ENCODE results near the gene FXR2. TPM values are rescaled to one million over a fixed set of nuclear protein-coding genes. Genes with fewer than 3 reads are reported as not detected.

FXR2 gene
- total RNA-seq, 4 donors from 2014 or later = 11.7 to 25.4 (median 22.4) TPM

GRCh38 chr17:7570351-7570750, 44.3 kb downstream of the FXR2 start:
- no peak for DNase-seq
- in situ Hi-C loops (cut with MboI; ENCODE audit: low pct_ligation_motif_present in 1 of 4, low pct_unique_long_range_greater_than_20kb in 1 of 4, low sequenced_read_pairs in 3 of 4) = no loop called here
- Histone ChIP-seq H3K9me3 (no peaks in the 10 kb centered on the region), H3K27me3 (no peaks in the 10 kb centered on the region), H3K4me1 (peaks cover 11 to 31% (median 18%) of the 10 kb centered on the region in 4 donors), H3K27ac (no peak overlapping the region), H3K4me3 (no peak overlapping the region), H3K36me3 (peaks cover 0 to 48% (median 9%) of the 10 kb centered on the region in 4 donors)
- intact Hi-C loops (cut with DNase I; ENCODE audit: low total_unique reads) = no loop called here
- TF ChIP-seq POLR2AphosphoS5 (IDR thresholded peaks at IDR 0.05) = no peak
- TF ChIP-seq POLR2A (IDR thresholded peaks at IDR 0.05) = no peak
- no peak for TF ChIP-seq CTCF (IDR thresholded peaks at IDR 0.05)
- no peak for TF ChIP-seq EP300 (IDR thresholded peaks at IDR 0.05; ENCODE audit: low read depth)
- 95% methylated on average over 6 to 10 of the region's 10 CpGs for whole genome bisulfite sequencing, 2 donors (ENCODE audit: low coverage in 1 of 2)

GRCh38 chr17:7569571-7569970, 45.1 kb downstream of the FXR2 start:
- no peak for DNase-seq
- peaks cover 0 to 47% (median 7%) of the 10 kb centered on the region in 4 donors for H3K36me3 ChIP-seq
- TF ChIP-seq EP300 (IDR thresholded peaks at IDR 0.05; ENCODE audit: low read depth) (no peak), POLR2A (IDR thresholded peaks at IDR 0.05) (no peak), CTCF (IDR thresholded peaks at IDR 0.05) (no peak), POLR2AphosphoS5 (IDR thresholded peaks at IDR 0.05) (no peak)
- no peaks in the 10 kb centered on the region for H3K9me3 ChIP-seq
- no peak overlapping the region for H3K4me3 ChIP-seq
- H3K4me1 ChIP-seq = peaks cover 5 to 23% (median 11%) of the 10 kb centered on the region in 4 donors
- intact Hi-C loops (cut with DNase I; ENCODE audit: low total_unique reads) (no loop called here), in situ Hi-C loops (cut with MboI; ENCODE audit: low pct_ligation_motif_present in 1 of 4, low pct_unique_long_range_greater_than_20kb in 1 of 4, low sequenced_read_pairs in 3 of 4) (no loop called here)
- H3K27me3 ChIP-seq = no peaks in the 10 kb centered on the region
- no peak overlapping the region for H3K27ac ChIP-seq
- WGBS, 2 donors (ENCODE audit: low coverage in 1 of 2) = 76 to 77% methylated on average over 5 of the region's 5 CpGs

GRCh38 chr17:7563115-7563869, 51.4 kb downstream of the FXR2 start:
- intact Hi-C loops (cut with DNase I; ENCODE audit: low total_unique reads) (no loop called here), in situ Hi-C loops (cut with MboI; ENCODE audit: low pct_ligation_motif_present in 1 of 4, low pct_unique_long_range_greater_than_20kb in 1 of 4, low sequenced_read_pairs in 3 of 4) (no loop called here)
- Histone ChIP-seq H3K4me3 (peak overlapping the region in 1 of 4 donors; percentile 98), H3K27me3 (no peaks in the 10 kb centered on the region), H3K9me3 (no peaks in the 10 kb centered on the region), H3K36me3 (peaks cover 0 to 26% (median 13%) of the 10 kb centered on the region in 4 donors), H3K4me1 (peaks cover 36 to 49% (median 47%) of the 10 kb centered on the region in 4 donors), H3K27ac (peak overlapping the region in 1 of 4 donors; percentile 98)
- DNase-seq = no peak
- TF ChIP-seq POLR2A (IDR thresholded peaks at IDR 0.05) (no peak), EP300 (IDR thresholded peaks at IDR 0.05; ENCODE audit: low read depth) (no peak)
- WGBS, 2 donors (ENCODE audit: low coverage in 1 of 2) = 90% methylated on average over 30 of the region's 30 CpGs; no CpG with 5 or more reads in 1 of the 2 donors

GRCh38 chr17:7562208-7562605, 52.5 kb downstream of the FXR2 start:
- 0% methylated on average over 28 of the region's 28 CpGs; no CpG with 5 or more reads in 1 of the 2 donors for WGBS, 2 donors (ENCODE audit: low coverage in 1 of 2)
- intact Hi-C loops (cut with DNase I; ENCODE audit: low total_unique reads) = no loop called here
- in situ Hi-C loops (cut with MboI; ENCODE audit: low pct_ligation_motif_present in 1 of 4, low pct_unique_long_range_greater_than_20kb in 1 of 4, low sequenced_read_pairs in 3 of 4) = no loop called here
- Histone ChIP-seq H3K4me1 (peaks cover 45 to 60% (median 56%) of the 10 kb centered on the region in 4 donors), H3K9me3 (no peaks in the 10 kb centered on the region), H3K36me3 (peaks cover 0 to 26% (median 11%) of the 10 kb centered on the region in 4 donors), H3K4me3 (peak overlapping the region; percentile 72 to 98 (median 83)), H3K27me3 (no peaks in the 10 kb centered on the region), H3K27ac (peak overlapping the region; percentile 93 to 98 (median 98))
- TF ChIP-seq POLR2AphosphoS5 (IDR thresholded peaks at IDR 0.05) = no peak
- no peak for TF ChIP-seq CTCF (IDR thresholded peaks at IDR 0.05)
- no peak for TF ChIP-seq POLR2A (IDR thresholded peaks at IDR 0.05)
- TF ChIP-seq EP300 (IDR thresholded peaks at IDR 0.05; ENCODE audit: low read depth) = no peak
- no peak for DNase-seq

Data from transverse colon (tissue), 4 donors.